ENCODE data around the gene TMIGD1. TPM values are rescaled to one million over a fixed set of nuclear protein-coding genes. Genes with fewer than 3 reads are reported as not detected.
A peak's percentile ranks its signal among the peaks of the same experiment; 100 is the strongest.
"Not testable (repeated sequence)": the region's sequence is repeated elsewhere in the genome, so short reads cannot be mapped to it uniquely, and the experiment has no call there.

Gene TMIGD1
- total RNA-seq, 2 experiments from 2014 or later: not detected

GRCh38 chr17:30357476-30357875, 23.6 kb upstream of the TMIGD1 start:
- no peak overlapping the region for H3K4me3 Mint-ChIP-seq
- no peaks in the 10 kb centered on the region for H3K27me3 Mint-ChIP-seq (ENCODE audit: low read depth)
- H3K27ac Mint-ChIP-seq: no peak overlapping the region
- DNase-seq: no peak
- intact Hi-C loops (cut with micrococcal nuclease): no loop called here
- peaks cover 3% of the 10 kb centered on the region for H3K36me3 Mint-ChIP-seq (ENCODE audit: low read depth)
- CTCF ChIA-PET: interaction anchor here (2.9 kb wide), 1 partner anchor 17 kb away, joined by 14 read pairs; no protein-coding TSS in a partner anchor
- peaks cover 13% of the 10 kb centered on the region for H3K4me1 Mint-ChIP-seq (ENCODE audit: low read depth)
- H3K9me3 Mint-ChIP-seq: peaks cover 10% of the 10 kb centered on the region

DNA sequence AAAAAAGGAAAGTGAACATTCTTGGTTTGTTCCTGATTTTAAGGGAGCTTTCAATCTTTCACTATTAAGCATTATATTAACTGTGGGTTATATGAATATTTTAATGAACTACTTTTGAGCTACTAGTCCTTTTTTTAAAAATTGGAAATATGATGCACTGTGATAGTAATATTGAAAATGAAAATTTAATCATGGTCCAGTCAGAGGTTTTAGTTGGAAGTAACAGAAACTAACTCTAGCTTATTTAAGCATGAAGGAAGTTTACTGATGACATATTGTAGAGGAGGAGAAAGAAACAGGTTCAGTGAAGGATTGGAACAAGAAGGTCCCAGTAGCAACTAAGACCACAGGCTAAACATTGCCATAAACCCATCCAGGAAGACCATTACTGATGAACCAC, 20.8 kb upstream of the TMIGD1 start:
- Mint-ChIP-seq H3K27me3 (ENCODE audit: low read depth) (no peaks in the 10 kb centered on the region), H3K4me3 (no peak overlapping the region), H3K4me1 (ENCODE audit: low read depth) (peaks cover 12% of the 10 kb centered on the region), H3K27ac (no peak overlapping the region), H3K36me3 (ENCODE audit: low read depth) (no peaks in the 10 kb centered on the region), H3K9me3 (no peaks in the 10 kb centered on the region)
- no peak for DNase-seq
- CTCF ChIA-PET: interaction anchor here (0.7 to 1.0 kb wide), 3 partner anchors 9 to 96 kb away, joined by 3 to 12 read pairs (median 4); no protein-coding TSS in a partner anchor
- intact Hi-C loops (cut with micrococcal nuclease): no loop called here

- no peak overlapping the region for H3K4me3 Mint-ChIP-seq
- H3K36me3 Mint-ChIP-seq (ENCODE audit: low read depth): no peaks in the 10 kb centered on the region
- H3K9me3 Mint-ChIP-seq: no peaks in the 10 kb centered on the region
- no peaks in the 10 kb centered on the region for H3K27me3 Mint-ChIP-seq (ENCODE audit: low read depth)
- no peak overlapping the region for H3K27ac Mint-ChIP-seq
- H3K4me1 Mint-ChIP-seq (ENCODE audit: low read depth): peaks cover 12% of the 10 kb centered on the region
- intact Hi-C loops (cut with micrococcal nuclease): no loop called here
- CTCF ChIA-PET: interaction anchor here (0.6 kb wide), 1 partner anchor 79 kb away, joined by 6 read pairs; no protein-coding TSS in a partner anchor
- no peak for DNase-seq
These were observed 18.5 kb upstream of the TMIGD1 start for GRCh38 chr17:30352240-30352814.

DNA sequence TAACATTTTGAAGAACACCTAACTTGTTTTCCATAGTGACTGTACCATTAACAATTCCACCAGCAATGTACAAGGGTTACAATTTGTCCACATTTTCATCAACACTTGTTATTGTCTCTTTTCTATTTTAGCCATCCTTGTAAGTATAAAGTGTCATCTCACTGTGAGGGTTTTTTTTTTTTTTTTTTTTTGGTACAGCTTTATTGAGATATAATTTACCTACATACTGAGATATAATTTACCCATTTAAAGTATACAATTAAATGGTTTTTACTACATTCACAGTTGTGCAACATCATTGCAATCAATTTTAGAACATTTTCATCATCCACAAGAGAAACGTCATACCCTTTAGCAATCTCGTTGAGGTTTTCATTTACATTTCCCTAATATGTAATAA, 17.9 kb upstream of the TMIGD1 start:
- H3K27ac Mint-ChIP-seq: no peak overlapping the region
- CTCF ChIA-PET: interaction anchor here (0.6 kb wide), 1 partner anchor 80 kb away, joined by 6 read pairs; no protein-coding TSS in a partner anchor
- no peak for DNase-seq
- no peaks in the 10 kb centered on the region for H3K27me3 Mint-ChIP-seq (ENCODE audit: low read depth)
- no peak overlapping the region for H3K4me3 Mint-ChIP-seq
- no peaks in the 10 kb centered on the region for H3K9me3 Mint-ChIP-seq
- no peaks in the 10 kb centered on the region for H3K36me3 Mint-ChIP-seq (ENCODE audit: low read depth)
- peaks cover 12% of the 10 kb centered on the region for H3K4me1 Mint-ChIP-seq (ENCODE audit: low read depth)
- intact Hi-C loops (cut with micrococcal nuclease): no loop called here

- H3K27me3 Mint-ChIP-seq (ENCODE audit: low read depth); H3K4me3 Mint-ChIP-seq; intact Hi-C loops (cut with micrococcal nuclease); H3K27ac Mint-ChIP-seq; DNase-seq; H3K36me3 Mint-ChIP-seq (ENCODE audit: low read depth); H3K9me3 Mint-ChIP-seq: not testable (repeated sequence)
- H3K4me1 Mint-ChIP-seq (ENCODE audit: low read depth): peaks cover 13% of the 10 kb centered on the region
- CTCF ChIA-PET: interaction anchor here (0.6 kb wide), 1 partner anchor 80 kb away, joined by 6 read pairs; no protein-coding TSS in a partner anchor
These were observed 17.4 kb upstream of the TMIGD1 start for GRCh38 chr17:30351263-30351662.

DNA sequence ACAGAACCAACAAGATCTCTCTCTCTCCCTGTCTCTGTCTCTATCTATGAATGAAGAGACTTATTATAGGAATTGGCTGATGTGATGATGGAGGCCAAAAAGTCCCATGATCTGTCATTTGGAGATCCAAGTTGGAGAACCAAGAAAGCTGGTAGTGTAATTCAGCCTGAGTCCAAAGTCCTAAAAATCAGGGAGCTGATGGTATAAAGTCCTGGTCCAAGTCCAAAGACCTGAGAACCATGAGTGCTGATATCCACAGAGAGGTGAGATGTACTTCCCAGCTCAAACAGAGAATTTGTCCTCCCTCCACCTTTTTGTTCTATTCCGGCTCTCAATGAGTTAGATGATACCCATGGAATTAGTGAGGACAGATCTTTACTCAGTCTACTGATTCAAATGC, 15.4 kb upstream of the TMIGD1 start:
- Mint-ChIP-seq H3K9me3 (no peaks in the 10 kb centered on the region), H3K27me3 (ENCODE audit: low read depth) (no peaks in the 10 kb centered on the region), H3K4me1 (ENCODE audit: low read depth) (peaks cover 9% of the 10 kb centered on the region), H3K27ac (no peak overlapping the region), H3K36me3 (ENCODE audit: low read depth) (no peaks in the 10 kb centered on the region), H3K4me3 (no peak overlapping the region)
- CTCF ChIA-PET: interaction anchor here (1.3 kb wide), 1 partner anchor 13 kb away, joined by 4 read pairs; no protein-coding TSS in a partner anchor
- DNase-seq: no peak
- intact Hi-C loops (cut with micrococcal nuclease): no loop called here

- CTCF ChIA-PET: no interaction called here
- intact Hi-C loops (cut with micrococcal nuclease): no loop called here
- DNase-seq: no peak
- Mint-ChIP-seq H3K36me3 (ENCODE audit: low read depth) (no peaks in the 10 kb centered on the region), H3K27me3 (ENCODE audit: low read depth) (no peaks in the 10 kb centered on the region), H3K9me3 (no peaks in the 10 kb centered on the region), H3K27ac (no peak overlapping the region), H3K4me1 (ENCODE audit: low read depth) (peaks cover 9% of the 10 kb centered on the region), H3K4me3 (no peak overlapping the region)
These were observed 13.6 kb upstream of the TMIGD1 start for GRCh38 chr17:30347488-30347887.

GRCh38 chr17:30346221-30346795, 12.5 kb upstream of the TMIGD1 start:
- Mint-ChIP-seq H3K27me3 (ENCODE audit: low read depth) (no peaks in the 10 kb centered on the region), H3K4me3 (no peak overlapping the region), H3K27ac (no peak overlapping the region), H3K36me3 (ENCODE audit: low read depth) (no peaks in the 10 kb centered on the region), H3K4me1 (ENCODE audit: low read depth) (peaks cover 9% of the 10 kb centered on the region), H3K9me3 (no peaks in the 10 kb centered on the region)
- DNase-seq: no peak
- CTCF ChIA-PET: interaction anchor here (0.8 to 2.7 kb wide), 4 partner anchors 11 to 242 kb away, joined by 3 to 14 read pairs (median 3); partner anchors contain the start of gene TMIGD1
- intact Hi-C loops (cut with micrococcal nuclease): no loop called here

GRCh38 chr17:30345527-30346075, 11.7 kb upstream of the TMIGD1 start:
- intact Hi-C loops (cut with micrococcal nuclease): loop anchor here (1.0 kb wide), 1 partner anchor 18 kb away; no protein-coding TSS in a partner anchor
- no peaks in the 10 kb centered on the region for H3K9me3 Mint-ChIP-seq
- CTCF ChIA-PET: interaction anchor here (0.8 to 2.7 kb wide), 4 partner anchors 10 to 241 kb away, joined by 3 to 14 read pairs (median 3); partner anchors contain the start of gene TMIGD1
- no peaks in the 10 kb centered on the region for H3K36me3 Mint-ChIP-seq (ENCODE audit: low read depth)
- no peak overlapping the region for H3K4me3 Mint-ChIP-seq
- peaks cover 12% of the 10 kb centered on the region for H3K4me1 Mint-ChIP-seq (ENCODE audit: low read depth)
- H3K27ac Mint-ChIP-seq: no peak overlapping the region
- H3K27me3 Mint-ChIP-seq (ENCODE audit: low read depth): no peaks in the 10 kb centered on the region
- peak; percentile 42 for DNase-seq

GRCh38 chr17:30345089-30345433, 11.2 kb upstream of the TMIGD1 start:
- Mint-ChIP-seq H3K27ac (no peak overlapping the region), H3K27me3 (ENCODE audit: low read depth) (no peaks in the 10 kb centered on the region), H3K36me3 (ENCODE audit: low read depth) (no peaks in the 10 kb centered on the region), H3K9me3 (no peaks in the 10 kb centered on the region), H3K4me1 (ENCODE audit: low read depth) (peaks cover 17% of the 10 kb centered on the region), H3K4me3 (no peak overlapping the region)
- DNase-seq: no peak
- CTCF ChIA-PET: interaction anchor here (0.7 to 2.7 kb wide), 5 partner anchors 10 to 240 kb away, joined by 3 to 14 read pairs (median 3); partner anchors contain the start of gene TMIGD1
- intact Hi-C loops (cut with micrococcal nuclease): loop anchor here (1.0 kb wide), 1 partner anchor 18 kb away; no protein-coding TSS in a partner anchor

GRCh38 chr17:30344283-30345088, 10.6 kb upstream of the TMIGD1 start:
- CTCF ChIA-PET: interaction anchor here (0.7 to 2.7 kb wide), 2 partner anchors 9 to 19 kb away, joined by 3 to 14 read pairs; partner anchors contain the start of gene TMIGD1
- intact Hi-C loops (cut with micrococcal nuclease): loop anchor here (1.0 kb wide), 1 partner anchor 19 kb away; no protein-coding TSS in a partner anchor
- Mint-ChIP-seq H3K27ac (no peak overlapping the region), H3K4me3 (no peak overlapping the region), H3K4me1 (ENCODE audit: low read depth) (peaks cover 21% of the 10 kb centered on the region), H3K27me3 (ENCODE audit: low read depth) (no peaks in the 10 kb centered on the region), H3K9me3 (no peaks in the 10 kb centered on the region), H3K36me3 (ENCODE audit: low read depth) (no peaks in the 10 kb centered on the region)
- DNase-seq: no peak

DNA sequence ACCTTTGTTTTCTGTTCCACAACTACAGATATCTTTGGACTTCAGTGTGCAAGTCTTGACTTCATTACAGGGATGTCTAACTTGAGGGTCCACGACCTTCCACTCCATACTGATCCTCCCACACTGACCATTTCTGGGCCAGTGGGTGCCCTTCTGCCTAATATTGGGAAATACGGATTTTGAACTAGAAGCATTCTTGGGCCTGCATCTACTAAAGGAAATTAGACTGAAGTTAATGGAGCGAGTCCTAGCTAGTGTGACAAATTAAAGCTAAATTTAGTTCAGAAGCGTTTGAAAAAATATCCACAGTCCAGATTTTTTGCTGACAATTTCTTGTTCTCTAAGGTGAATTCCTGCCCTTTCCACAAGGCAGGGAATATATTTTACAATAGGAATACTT, 9.9 kb upstream of the TMIGD1 start:
- Mint-ChIP-seq H3K27ac (no peak overlapping the region), H3K4me3 (no peak overlapping the region), H3K9me3 (no peaks in the 10 kb centered on the region), H3K4me1 (ENCODE audit: low read depth) (peaks cover 21% of the 10 kb centered on the region), H3K36me3 (ENCODE audit: low read depth) (no peaks in the 10 kb centered on the region), H3K27me3 (ENCODE audit: low read depth) (no peaks in the 10 kb centered on the region)
- CTCF ChIA-PET: interaction anchor here (2.7 kb wide), 1 partner anchor 8 kb away, joined by 14 read pairs; the partner anchor contains the start of gene TMIGD1
- no peak for DNase-seq
- intact Hi-C loops (cut with micrococcal nuclease): no loop called here

All from activated naive CD4-positive, alpha-beta T cell treated with anti-CD3 and anti-CD28 coated beads for 36 hours (primary cell).